ENCODE data around the gene RADX.
A peak's percentile ranks its signal among the peaks of the same experiment; 100 is the strongest.
"Not testable (repeated sequence)": the region's sequence is repeated elsewhere in the genome, so short reads cannot be mapped to it uniquely, and the experiment has no call there.

RADX gene

DNA sequence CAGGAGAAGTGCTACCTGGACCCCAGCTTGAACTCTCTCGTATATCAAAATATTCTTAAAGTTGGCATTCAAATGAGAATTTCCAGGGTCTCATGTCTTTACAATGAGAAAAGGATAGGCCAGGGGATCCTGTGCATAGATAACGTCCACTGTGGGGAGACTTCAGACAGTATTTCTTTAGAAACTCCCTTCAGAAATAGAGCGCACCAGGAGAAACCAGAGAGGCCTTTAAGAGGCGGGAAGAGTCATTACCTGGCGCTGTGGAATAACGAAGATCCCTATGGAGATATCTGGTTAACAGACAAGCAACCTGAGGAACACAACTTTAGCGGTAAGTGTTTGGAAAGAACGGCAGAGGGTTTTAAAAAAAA is 600 bp downstream of the RADX start:
- H3K27me3 ChIP-seq (ENCODE audit: control insufficient read depth, insufficient read depth, low read length, poor library complexity, severe bottlenecking): peaks cover 17% of the 10 kb centered on the region
- no peaks in the 10 kb centered on the region for H3K36me3 ChIP-seq (ENCODE audit: control insufficient read depth, insufficient read depth, low read length)
- WGBS, 2 experiments: 3 to 5% methylated on average over 8 of the region's 8 CpGs
- H3K9me3 ChIP-seq (ENCODE audit: control insufficient read depth, low read length): no peaks in the 10 kb centered on the region
- H3K4me1 ChIP-seq (ENCODE audit: control insufficient read depth, insufficient read depth, low read length): no peaks in the 10 kb centered on the region
- peak overlapping the region; percentile 46 for H3K4me3 ChIP-seq (ENCODE audit: insufficient read depth, low read depth, low read length)
- no peak overlapping the region for H3K27ac ChIP-seq (ENCODE audit: insufficient read depth, low read depth, low read length, poor library complexity, severe bottlenecking)

- Histone ChIP-seq H3K9me3 (ENCODE audit: control insufficient read depth, low read length) (no peaks in the 10 kb centered on the region), H3K4me1 (ENCODE audit: control insufficient read depth, insufficient read depth, low read length) (no peaks in the 10 kb centered on the region), H3K27ac (ENCODE audit: insufficient read depth, low read depth, low read length, poor library complexity, severe bottlenecking) (no peak overlapping the region), H3K27me3 (ENCODE audit: control insufficient read depth, insufficient read depth, low read length, poor library complexity, severe bottlenecking) (peaks cover 17% of the 10 kb centered on the region), H3K36me3 (ENCODE audit: control insufficient read depth, insufficient read depth, low read length) (no peaks in the 10 kb centered on the region), H3K4me3 (ENCODE audit: insufficient read depth, low read depth, low read length) (no peak overlapping the region)
- 68% methylated on average over 3 of the region's 4 CpGs; no CpG with 5 or more reads in 1 of the 2 experiments for WGBS, 2 experiments
Observed at GRCh38 chrX:106613277-106613676, 1.5 kb downstream of the RADX start.

GRCh38 chrX:106615041-106615440 is 3.3 kb downstream of the RADX start:
- no peak overlapping the region for H3K4me3 ChIP-seq (ENCODE audit: insufficient read depth, low read depth, low read length)
- WGBS, 2 experiments: 77% methylated on average over 3 to 7 of the region's 7 CpGs
- no peak overlapping the region for H3K27ac ChIP-seq (ENCODE audit: insufficient read depth, low read depth, low read length, poor library complexity, severe bottlenecking)
- no peaks in the 10 kb centered on the region for H3K36me3 ChIP-seq (ENCODE audit: control insufficient read depth, insufficient read depth, low read length)
- H3K9me3 ChIP-seq (ENCODE audit: control insufficient read depth, low read length): no peaks in the 10 kb centered on the region
- H3K4me1 ChIP-seq (ENCODE audit: control insufficient read depth, insufficient read depth, low read length): no peaks in the 10 kb centered on the region
- H3K27me3 ChIP-seq (ENCODE audit: control insufficient read depth, insufficient read depth, low read length, poor library complexity, severe bottlenecking): peaks cover 17% of the 10 kb centered on the region

GRCh38 chrX:106619797-106620196 is 8.0 kb downstream of the RADX start:
- no peaks in the 10 kb centered on the region for H3K36me3 ChIP-seq (ENCODE audit: control insufficient read depth, insufficient read depth, low read length)
- no peak overlapping the region for H3K27ac ChIP-seq (ENCODE audit: insufficient read depth, low read depth, low read length, poor library complexity, severe bottlenecking)
- WGBS, 2 experiments: 52% methylated on average over 2 of the region's 3 CpGs; no CpG with 5 or more reads in 1 of the 2 experiments
- H3K4me3 ChIP-seq (ENCODE audit: insufficient read depth, low read depth, low read length): no peak overlapping the region
- H3K9me3 ChIP-seq (ENCODE audit: control insufficient read depth, low read length): no peaks in the 10 kb centered on the region
- H3K27me3 ChIP-seq (ENCODE audit: control insufficient read depth, insufficient read depth, low read length, poor library complexity, severe bottlenecking): no peaks in the 10 kb centered on the region
- H3K4me1 ChIP-seq (ENCODE audit: control insufficient read depth, insufficient read depth, low read length): no peaks in the 10 kb centered on the region

DNA sequence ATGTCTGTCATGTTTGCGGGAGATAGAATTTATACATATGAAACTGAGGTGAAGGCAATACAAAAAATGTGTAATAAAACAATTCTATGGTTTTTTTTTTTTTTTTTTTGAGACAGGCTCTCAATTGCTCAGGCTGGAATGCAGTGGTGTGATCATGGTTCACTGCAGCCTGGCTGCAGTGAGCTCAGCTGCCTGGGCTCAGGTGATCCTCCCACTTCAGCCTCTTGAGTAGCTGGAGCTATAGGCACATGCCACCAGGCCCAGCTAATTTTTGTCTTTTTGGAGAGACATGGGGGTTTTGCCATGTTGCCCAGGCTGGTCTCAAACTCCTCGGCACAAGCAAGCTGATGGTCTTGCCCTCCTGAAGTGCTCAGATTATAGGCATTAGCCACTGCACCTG is 10.1 kb downstream of the RADX start:
- Histone ChIP-seq H3K27me3 (ENCODE audit: control insufficient read depth, insufficient read depth, low read length, poor library complexity, severe bottlenecking) (no peaks in the 10 kb centered on the region), H3K36me3 (ENCODE audit: control insufficient read depth, insufficient read depth, low read length) (no peaks in the 10 kb centered on the region), H3K4me3 (ENCODE audit: insufficient read depth, low read depth, low read length) (no peak overlapping the region), H3K27ac (ENCODE audit: insufficient read depth, low read depth, low read length, poor library complexity, severe bottlenecking) (no peak overlapping the region), H3K4me1 (ENCODE audit: control insufficient read depth, insufficient read depth, low read length) (no peaks in the 10 kb centered on the region), H3K9me3 (ENCODE audit: control insufficient read depth, low read length) (no peaks in the 10 kb centered on the region)
- WGBS, 2 experiments: 100% methylated on average over 2 of the region's 2 CpGs

DNA sequence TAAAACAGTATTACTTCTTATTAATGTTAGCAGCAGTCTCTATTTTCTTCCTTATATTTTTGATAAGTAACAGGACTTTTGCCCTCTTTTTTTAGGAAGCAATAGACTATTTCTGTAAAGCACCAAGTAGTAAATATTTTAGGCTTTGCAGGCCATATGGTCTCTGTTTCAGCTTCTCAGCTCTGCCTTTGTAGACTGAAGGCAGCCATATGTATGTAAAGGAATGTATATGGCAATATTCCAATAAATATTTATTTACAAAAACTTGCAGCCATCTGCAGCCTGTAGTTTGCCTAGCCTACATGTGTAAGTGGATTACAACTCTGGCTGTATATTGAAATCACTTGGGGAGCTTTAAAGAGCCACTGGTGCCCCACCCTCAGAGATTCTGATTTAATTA is 15.0 kb downstream of the RADX start:
- H3K4me1 ChIP-seq (ENCODE audit: control insufficient read depth, insufficient read depth, low read length): no peaks in the 10 kb centered on the region
- H3K27me3 ChIP-seq (ENCODE audit: control insufficient read depth, insufficient read depth, low read length, poor library complexity, severe bottlenecking): no peaks in the 10 kb centered on the region
- H3K4me3 ChIP-seq (ENCODE audit: insufficient read depth, low read depth, low read length): no peak overlapping the region
- H3K27ac ChIP-seq (ENCODE audit: insufficient read depth, low read depth, low read length, poor library complexity, severe bottlenecking): no peak overlapping the region
- no peaks in the 10 kb centered on the region for H3K9me3 ChIP-seq (ENCODE audit: control insufficient read depth, low read length)
- H3K36me3 ChIP-seq (ENCODE audit: control insufficient read depth, insufficient read depth, low read length): no peaks in the 10 kb centered on the region

DNA sequence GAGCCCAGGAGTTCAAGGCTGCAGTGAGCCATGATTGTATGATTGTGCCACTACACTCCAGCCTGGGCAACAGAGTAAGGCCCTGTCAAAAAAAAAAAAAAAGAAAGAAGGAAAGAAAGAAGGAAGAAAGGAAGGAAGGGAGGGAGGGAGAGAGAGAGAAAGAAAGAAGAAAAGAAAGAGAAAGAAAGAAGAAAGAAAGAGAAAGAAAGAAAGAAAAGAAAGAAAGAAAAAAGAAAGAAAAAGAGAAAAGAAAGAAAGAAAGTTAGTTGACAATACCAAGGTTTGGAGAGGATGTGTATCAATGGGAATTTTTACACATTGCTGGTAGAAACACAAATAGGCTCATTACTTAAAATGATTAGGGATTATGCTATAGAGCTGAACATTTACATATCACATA is 19.8 kb downstream of the RADX start:
- no peaks in the 10 kb centered on the region for H3K36me3 ChIP-seq (ENCODE audit: control insufficient read depth, insufficient read depth, low read length)
- no peaks in the 10 kb centered on the region for H3K4me1 ChIP-seq (ENCODE audit: control insufficient read depth, insufficient read depth, low read length)
- H3K4me3 ChIP-seq (ENCODE audit: insufficient read depth, low read depth, low read length): no peak overlapping the region
- no peaks in the 10 kb centered on the region for H3K27me3 ChIP-seq (ENCODE audit: control insufficient read depth, insufficient read depth, low read length, poor library complexity, severe bottlenecking)
- H3K9me3 ChIP-seq (ENCODE audit: control insufficient read depth, low read length): no peaks in the 10 kb centered on the region
- no peak overlapping the region for H3K27ac ChIP-seq (ENCODE audit: insufficient read depth, low read depth, low read length, poor library complexity, severe bottlenecking)

GRCh38 chrX:106649523-106650428 is 38.0 kb downstream of the RADX start:
- Histone ChIP-seq H3K27ac (ENCODE audit: insufficient read depth, low read depth, low read length, poor library complexity, severe bottlenecking) (no peak overlapping the region), H3K4me1 (ENCODE audit: control insufficient read depth, insufficient read depth, low read length) (no peaks in the 10 kb centered on the region), H3K4me3 (ENCODE audit: insufficient read depth, low read depth, low read length) (no peak overlapping the region), H3K9me3 (ENCODE audit: control insufficient read depth, low read length) (no peaks in the 10 kb centered on the region), H3K27me3 (ENCODE audit: control insufficient read depth, insufficient read depth, low read length, poor library complexity, severe bottlenecking) (no peaks in the 10 kb centered on the region), H3K36me3 (ENCODE audit: control insufficient read depth, insufficient read depth, low read length) (no peaks in the 10 kb centered on the region)
- 83% methylated on average over 1 of the region's 1 CpG; no CpG with 5 or more reads in 1 of the 2 experiments for WGBS, 2 experiments

DNA sequence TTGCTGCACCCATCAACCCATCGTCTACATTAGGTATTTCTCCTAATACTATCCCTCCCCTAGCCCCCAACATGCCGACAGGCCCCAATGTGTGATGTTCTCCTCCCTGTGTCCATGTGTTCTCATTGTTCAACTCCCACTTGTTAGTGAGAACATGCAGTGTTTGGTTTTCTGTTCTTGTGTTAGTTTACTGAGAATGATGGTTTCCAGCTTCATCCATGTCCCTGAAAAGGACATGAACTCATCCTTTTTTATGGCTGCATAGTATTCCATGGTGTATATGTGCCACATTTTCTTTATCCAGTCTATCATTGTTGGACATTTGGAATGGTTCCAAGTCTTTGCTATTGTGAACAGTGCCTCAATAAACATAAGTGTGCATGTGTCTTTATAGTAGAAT is 41.8 kb downstream of the RADX start:
- WGBS, 2 experiments: 80 to 96% methylated on average over 1 to 2 of the region's 2 CpGs
- H3K4me3 ChIP-seq (ENCODE audit: insufficient read depth, low read depth, low read length): not testable (repeated sequence)

DNA sequence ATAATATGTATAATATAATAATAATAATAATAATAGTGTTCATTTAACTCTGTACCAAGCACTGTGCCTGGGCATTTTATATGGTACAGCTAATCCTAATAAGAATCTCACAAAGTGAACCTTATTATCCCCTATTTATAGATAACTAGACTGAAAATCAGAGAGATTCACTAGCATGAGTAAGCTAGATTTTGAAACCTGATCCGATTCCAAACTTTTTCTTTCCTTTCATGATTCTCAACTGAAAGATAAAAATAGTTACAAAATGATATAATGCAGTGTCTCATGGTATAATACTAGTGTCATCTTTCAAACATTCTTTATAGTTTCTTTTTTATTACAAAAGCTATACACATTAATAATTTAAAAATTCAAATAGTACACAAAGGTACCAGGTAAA is 58.9 kb downstream of the RADX start:
- Histone ChIP-seq H3K27me3 (ENCODE audit: control insufficient read depth, insufficient read depth, low read length, poor library complexity, severe bottlenecking) (no peaks in the 10 kb centered on the region), H3K9me3 (ENCODE audit: control insufficient read depth, low read length) (no peaks in the 10 kb centered on the region), H3K27ac (ENCODE audit: insufficient read depth, low read depth, low read length, poor library complexity, severe bottlenecking) (no peak overlapping the region), H3K4me1 (ENCODE audit: control insufficient read depth, insufficient read depth, low read length) (no peaks in the 10 kb centered on the region), H3K36me3 (ENCODE audit: control insufficient read depth, insufficient read depth, low read length) (no peaks in the 10 kb centered on the region), H3K4me3 (ENCODE audit: insufficient read depth, low read depth, low read length) (no peak overlapping the region)
- no CpG with 5 or more reads among the region's 1 CpG for WGBS, 2 experiments

More for the DNA sequence above, 41.8 kb downstream of the RADX start:
- not testable (repeated sequence) for H3K36me3 ChIP-seq (ENCODE audit: control insufficient read depth, insufficient read depth, low read length); H3K27me3 ChIP-seq (ENCODE audit: control insufficient read depth, insufficient read depth, low read length, poor library complexity, severe bottlenecking); H3K9me3 ChIP-seq (ENCODE audit: control insufficient read depth, low read length); H3K4me1 ChIP-seq (ENCODE audit: control insufficient read depth, insufficient read depth, low read length); H3K27ac ChIP-seq (ENCODE audit: insufficient read depth, low read depth, low read length, poor library complexity, severe bottlenecking)
